SW 1271 (cell line): ENCODE results near the gene LOC128125822.
"Not testable (repeated sequence)": the region's sequence is repeated elsewhere in the genome, so short reads cannot be mapped to it uniquely, and the experiment has no call there.

Experiments
- DNase-seq, 2 experiments: peaks; one replicate each; lab custom pipeline; 2025; lab: John Stamatoyannopoulos, UW

LOC128125822 gene

DNA sequence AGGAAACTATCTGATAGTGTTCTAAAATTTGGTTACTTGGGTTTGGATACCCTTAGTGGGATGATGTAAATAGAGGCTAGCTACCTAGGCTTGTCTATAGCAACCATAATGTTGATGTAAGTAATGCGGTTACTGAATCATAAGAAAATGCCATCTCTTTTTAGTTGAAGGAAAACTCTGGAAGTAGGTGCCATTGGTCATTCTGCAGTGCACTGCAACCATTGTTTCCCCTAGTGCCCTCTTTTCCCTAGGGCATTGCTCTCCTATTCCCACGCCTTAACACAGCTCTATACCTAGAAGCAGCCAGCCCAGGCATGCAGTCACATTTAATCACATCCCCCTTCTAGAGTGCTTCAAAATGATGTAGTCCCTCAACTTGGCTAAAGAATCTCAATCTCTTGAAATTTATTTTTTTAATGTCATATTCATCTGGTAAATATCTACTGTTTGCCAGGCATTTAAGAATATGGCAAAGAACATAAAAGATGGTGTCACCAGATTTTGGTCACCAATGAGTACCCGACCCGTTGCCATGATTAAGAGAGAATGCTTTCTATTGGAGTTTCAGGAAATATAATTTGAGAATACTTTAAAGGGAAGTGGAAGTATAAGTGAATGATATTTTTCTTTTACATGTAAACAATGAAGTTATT, 10.4 kb downstream of the LOC128125822 start:
- DNase-seq, result no peak

GRCh38 chr6:63584125-63584514, 11.8 kb downstream of the LOC128125822 start:
- no peak for DNase-seq

DNA sequence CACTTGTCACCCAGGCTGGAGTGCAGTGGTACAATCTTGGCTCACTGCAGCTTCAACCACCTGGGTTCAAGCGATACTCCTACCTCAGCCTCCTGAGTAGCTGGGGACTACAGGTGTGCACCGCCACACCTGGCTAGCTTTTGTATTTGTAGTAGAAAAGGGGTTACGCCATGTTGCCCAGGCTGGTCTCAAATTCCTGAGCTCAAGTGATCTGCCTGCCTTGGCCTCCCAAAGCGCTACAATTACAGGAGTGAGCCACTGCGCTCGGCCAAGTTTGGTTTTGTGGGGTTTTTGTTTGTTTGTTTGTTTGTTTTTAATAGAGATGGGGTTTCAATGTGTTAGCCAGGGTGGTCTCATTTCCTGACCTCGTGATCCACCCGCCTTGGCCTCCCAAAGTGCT, 12.3 kb downstream of the LOC128125822 start:
- no peak for DNase-seq

GRCh38 chr6:63585652-63586051, 13.4 kb downstream of the LOC128125822 start:
- DNase-seq, result not testable (repeated sequence)

GRCh38 chr6:63589952-63590411, 17.7 kb downstream of the LOC128125822 start:
- no peak for DNase-seq

- DNase-seq, result no peak
Observed at GRCh38 chr6:63592886-63593285, 20.6 kb downstream of the LOC128125822 start.

DNA sequence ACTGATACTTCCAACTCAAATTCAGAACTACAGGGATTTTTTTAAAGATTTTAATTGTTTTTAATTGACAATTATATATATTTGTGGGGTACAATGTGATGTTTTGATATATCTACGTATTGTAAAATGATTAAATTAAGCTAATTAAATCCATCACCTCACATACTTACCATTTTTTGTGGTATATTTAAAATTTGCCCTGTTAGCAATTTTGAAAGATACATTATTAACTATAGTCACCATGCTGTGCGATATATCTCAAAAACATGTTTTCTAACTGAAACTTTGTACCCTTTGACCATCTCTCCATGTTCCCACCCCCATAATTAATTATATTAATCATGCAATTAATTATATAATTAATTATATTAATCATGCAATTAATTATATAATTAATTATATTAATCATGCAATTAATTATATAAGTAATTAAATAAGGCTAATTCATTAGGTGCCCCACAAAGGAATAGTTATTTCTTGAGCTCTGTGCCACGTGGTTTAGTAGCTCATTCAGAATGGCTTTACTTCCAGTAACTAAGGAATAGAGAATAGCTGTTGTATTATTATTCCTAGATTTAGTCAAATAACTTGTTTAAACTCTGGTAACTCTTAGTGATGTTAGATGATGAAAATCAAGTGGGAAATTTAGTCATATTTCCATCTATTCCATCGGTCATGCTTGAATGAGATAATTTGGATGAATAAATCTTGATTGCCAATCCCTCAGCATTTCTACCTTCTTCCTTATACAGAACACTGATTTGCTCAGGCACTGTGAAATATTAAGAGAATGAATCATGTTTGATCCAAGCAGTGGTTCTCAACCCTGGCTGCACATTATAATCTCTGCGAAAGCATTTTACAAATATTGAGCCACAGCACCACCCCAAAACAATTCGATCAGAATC, 25.1 kb downstream of the LOC128125822 start:
- no peak for DNase-seq

GRCh38 chr6:63598049-63599036, 26.1 kb downstream of the LOC128125822 start:
- peak; percentile 13 to 72 for DNase-seq

GRCh38 chr6:63599243-63599642, 27.0 kb downstream of the LOC128125822 start:
- no peak for DNase-seq

DNA sequence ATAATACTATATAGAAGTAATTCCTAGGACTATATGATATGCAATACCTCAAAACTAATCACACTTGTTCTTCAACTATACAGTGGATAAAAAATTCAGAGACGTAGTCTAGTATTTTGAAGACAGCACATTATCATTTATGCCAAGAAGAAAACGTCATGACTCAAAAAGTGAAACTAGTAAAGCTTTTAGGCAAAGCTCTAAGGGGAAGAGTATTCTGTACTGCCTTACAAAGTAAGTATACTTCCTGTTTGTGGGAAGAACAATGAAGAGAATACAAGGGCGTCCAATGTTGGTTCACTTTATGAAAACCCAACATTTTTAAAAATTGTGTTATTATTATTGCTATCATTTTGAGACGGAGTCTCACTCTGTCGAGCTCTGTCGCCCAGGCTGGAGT, 27.9 kb downstream of the LOC128125822 start:
- no peak for DNase-seq

GRCh38 chr6:63609231-63609630, 37.0 kb downstream of the LOC128125822 start:
- DNase-seq, result no peak

DNA sequence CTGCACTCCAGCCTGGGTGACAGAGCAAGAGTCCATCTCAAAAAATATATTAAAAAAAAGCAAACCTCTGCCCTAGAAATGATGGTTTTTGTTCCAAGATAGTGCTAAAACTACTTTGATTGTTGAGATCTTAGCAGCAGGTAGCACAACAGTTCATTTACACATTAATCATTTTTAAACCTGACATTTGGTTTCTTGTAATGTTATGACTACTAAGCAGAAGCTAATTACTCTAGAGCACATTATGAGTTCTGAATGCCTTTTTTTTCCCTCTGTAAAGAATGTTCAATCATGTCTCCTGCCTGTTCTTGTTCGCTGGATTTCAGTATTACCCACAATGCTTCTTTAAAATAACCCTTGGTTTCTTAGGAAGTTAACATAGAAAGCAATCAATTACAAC, 38.7 kb downstream of the LOC128125822 start:
- no peak for DNase-seq

DNA sequence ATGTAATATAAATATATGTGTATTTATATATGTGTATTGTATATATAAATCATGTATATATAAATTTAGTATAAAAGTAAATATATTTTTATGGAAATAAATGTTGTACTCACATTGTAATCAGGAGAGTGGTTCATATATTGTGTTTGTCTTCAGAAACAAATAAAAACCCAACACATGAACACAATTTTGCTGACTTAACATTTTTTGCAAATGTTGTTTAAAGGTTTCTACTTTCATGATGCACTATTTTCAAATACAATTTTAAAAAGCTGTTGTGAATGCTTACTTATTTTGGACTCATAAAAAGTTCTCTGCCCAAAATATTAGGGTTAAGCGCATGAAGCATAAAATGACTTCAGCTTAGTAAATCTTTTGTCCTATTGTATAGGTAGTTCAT, 39.3 kb downstream of the LOC128125822 start:
- DNase-seq, result no peak

DNA sequence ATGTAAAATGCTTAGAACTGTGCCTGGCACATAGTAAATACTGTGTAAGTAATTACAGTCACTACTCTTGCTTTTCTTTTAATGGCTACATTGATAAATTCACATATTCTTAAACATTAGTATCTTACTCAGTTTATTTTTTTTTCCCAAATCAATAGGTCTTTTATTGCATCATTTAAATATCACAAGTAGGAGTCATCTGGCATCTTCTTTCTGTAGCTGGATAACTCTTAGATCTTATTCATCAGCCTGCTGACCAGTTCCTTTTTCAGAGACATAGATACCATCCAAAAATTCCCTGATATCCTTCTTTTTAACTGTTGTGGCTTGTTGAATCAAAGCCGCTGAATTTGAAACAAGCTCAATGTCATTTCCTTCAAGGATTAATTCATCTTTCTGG, 43.3 kb downstream of the LOC128125822 start:
- DNase-seq, result no peak
